ENCODE data around the gene GOLGA6C. TPM values are rescaled to one million over a fixed set of nuclear protein-coding genes. Genes with fewer than 3 reads are reported as not detected.

Gene GOLGA6C
- polyA plus RNA-seq, 3 donors, result not detected

DNA sequence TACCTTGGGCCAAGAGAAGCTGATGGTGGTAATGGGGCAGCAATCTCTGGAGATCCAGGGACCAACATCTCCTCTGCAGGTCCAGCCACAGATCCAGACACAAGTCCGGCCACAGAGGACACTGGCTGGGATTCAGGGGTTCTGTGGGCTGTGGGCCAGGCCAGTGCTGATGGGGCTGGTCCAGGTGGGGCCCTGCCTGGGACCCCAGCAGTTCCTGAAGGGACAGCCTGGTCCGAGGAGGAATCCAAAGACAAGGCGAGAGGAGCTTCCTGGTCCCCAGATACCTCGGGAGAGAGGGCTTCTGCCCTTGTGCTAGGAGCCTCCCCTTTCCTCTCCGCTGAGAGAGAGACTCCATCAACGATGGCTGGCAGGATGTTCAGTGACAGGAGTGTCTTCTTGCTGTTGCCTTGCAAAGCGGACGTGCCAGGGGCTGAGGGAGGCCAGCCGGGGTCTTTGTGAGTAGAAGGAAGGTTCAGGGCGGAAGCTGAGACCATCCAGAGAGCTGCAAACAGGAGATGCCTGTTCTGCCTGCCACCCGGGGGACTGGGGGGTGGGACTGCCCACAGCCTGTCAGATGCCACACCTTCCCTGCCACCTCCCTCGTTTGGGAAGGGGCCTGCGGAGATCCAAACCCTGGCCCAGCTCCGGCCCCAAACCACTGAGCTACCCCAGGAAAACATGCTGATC is 24.5 kb upstream of the GOLGA6C start:
- no peak overlapping the region for H3K9ac ChIP-seq (ENCODE audit: insufficient read depth, low read length, poor library complexity, severe bottlenecking)
- H3K36me3 ChIP-seq (replicated peaks in 1 of 2; ENCODE audit: control insufficient read depth in 1 of 2, insufficient read depth in 2 of 2, low read length in 2 of 2), result no peaks in the 10 kb centered on the region
- no peak overlapping the region for H2AFZ ChIP-seq (ENCODE audit: insufficient read depth, low read depth, low read length, poor library complexity, severe bottlenecking)
- Mint-ChIP-seq H3K36me3 (no peaks in the 10 kb centered on the region), H3K9me3 (peaks cover 0 to 3% (median 0%) of the 10 kb centered on the region in 7 donors), H3K27me3 (ENCODE audit: low read depth in 3 of 3) (peaks cover 8 to 19% (median 10%) of the 10 kb centered on the region in 3 donors), H3K4me3 (no peak overlapping the region), H3K27ac (no peak overlapping the region), H3K4me1 (no peaks in the 10 kb centered on the region)
- TF ChIP-seq, protein P1, sequence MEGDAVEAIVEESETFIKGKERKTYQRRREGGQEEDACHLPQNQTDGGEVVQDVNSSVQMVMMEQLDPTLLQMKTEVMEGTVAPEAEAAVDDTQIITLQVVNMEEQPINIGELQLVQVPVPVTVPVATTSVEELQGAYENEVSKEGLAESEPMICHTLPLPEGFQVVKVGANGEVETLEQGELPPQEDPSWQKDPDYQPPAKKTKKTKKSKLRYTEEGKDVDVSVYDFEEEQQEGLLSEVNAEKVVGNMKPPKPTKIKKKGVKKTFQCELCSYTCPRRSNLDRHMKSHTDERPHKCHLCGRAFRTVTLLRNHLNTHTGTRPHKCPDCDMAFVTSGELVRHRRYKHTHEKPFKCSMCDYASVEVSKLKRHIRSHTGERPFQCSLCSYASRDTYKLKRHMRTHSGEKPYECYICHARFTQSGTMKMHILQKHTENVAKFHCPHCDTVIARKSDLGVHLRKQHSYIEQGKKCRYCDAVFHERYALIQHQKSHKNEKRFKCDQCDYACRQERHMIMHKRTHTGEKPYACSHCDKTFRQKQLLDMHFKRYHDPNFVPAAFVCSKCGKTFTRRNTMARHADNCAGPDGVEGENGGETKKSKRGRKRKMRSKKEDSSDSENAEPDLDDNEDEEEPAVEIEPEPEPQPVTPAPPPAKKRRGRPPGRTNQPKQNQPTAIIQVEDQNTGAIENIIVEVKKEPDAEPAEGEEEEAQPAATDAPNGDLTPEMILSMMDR (IDR thresholded peaks at IDR 0.05), result no peak
- no peaks in the 10 kb centered on the region for H3K9me3 ChIP-seq (replicated peaks in 1 of 2; ENCODE audit: control insufficient read depth in 1 of 2, insufficient read depth in 1 of 2, low read length in 2 of 2)
- H3K27ac ChIP-seq (ENCODE audit: low read depth in 1 of 2, low read length in 2 of 2), result no peak overlapping the region
- H3K79me2 ChIP-seq (ENCODE audit: insufficient read depth, low read length), result no peaks in the 10 kb centered on the region
- 80% methylated on average over 10 of the region's 14 CpGs for WGBS (ENCODE audit: insufficient coverage)
- no peaks in the 10 kb centered on the region for H3K27me3 ChIP-seq (ENCODE audit: control insufficient read depth in 2 of 2, insufficient read depth in 2 of 2, low read length in 2 of 2)
- intact Hi-C loops (cut with micrococcal nuclease), result loop anchor here in 1 of 2 donors (10.0 kb wide), 1 partner anchor 71 kb away; no protein-coding TSS in a partner anchor
- no peak overlapping the region for H3K4me2 ChIP-seq (replicated peaks; ENCODE audit: extremely low read depth, low read length, poor library complexity, severe bottlenecking)
- no peaks in the 10 kb centered on the region for H4K20me1 ChIP-seq (ENCODE audit: insufficient read depth, low read length)
- H3K4me1 ChIP-seq (ENCODE audit: control insufficient read depth in 1 of 2, insufficient read depth in 2 of 2, low read length in 2 of 2), result no peaks in the 10 kb centered on the region
- DNase-seq, result no peak
- H3K4me3 ChIP-seq (replicated peaks in 1 of 3; ENCODE audit: low read depth in 2 of 3, low read length in 3 of 3), result no peak overlapping the region

DNA sequence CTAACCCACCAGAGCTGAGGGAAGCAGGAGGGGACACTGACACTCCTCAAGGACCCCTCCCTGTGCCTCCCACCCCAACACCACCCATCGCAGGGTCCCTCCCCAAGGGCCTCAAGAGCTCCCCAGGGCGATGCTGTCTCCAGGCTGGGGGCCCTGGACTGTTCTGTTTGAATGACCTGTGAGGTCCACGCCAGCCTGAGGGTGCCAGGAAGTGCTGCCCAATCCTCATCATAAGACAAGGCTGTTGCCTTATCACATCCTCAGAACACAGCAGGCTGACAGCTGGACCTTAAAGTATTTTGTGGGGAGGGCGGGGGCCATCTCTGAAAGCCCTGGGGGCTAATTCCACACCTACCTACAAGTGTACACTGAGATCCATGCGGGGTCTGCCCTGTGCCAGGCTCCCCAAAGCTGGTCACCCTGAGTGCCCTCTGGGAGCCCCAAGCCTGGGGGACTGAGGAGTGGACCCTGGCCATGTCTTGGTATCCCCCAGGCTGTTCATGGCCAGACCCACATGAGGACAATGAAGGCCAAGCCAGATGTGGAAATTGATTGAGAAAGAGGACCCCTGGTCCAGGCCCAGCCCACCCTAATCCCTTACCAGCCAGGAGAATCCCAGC is 23.8 kb upstream of the GOLGA6C start:
- Histone ChIP-seq H3K9ac (ENCODE audit: insufficient read depth, low read length, poor library complexity, severe bottlenecking) (no peak overlapping the region), H3K4me3 (replicated peaks in 1 of 3; ENCODE audit: low read depth in 2 of 3, low read length in 3 of 3) (no peak overlapping the region), H3K9me3 (replicated peaks in 1 of 2; ENCODE audit: control insufficient read depth in 1 of 2, insufficient read depth in 1 of 2, low read length in 2 of 2) (no peaks in the 10 kb centered on the region), H2AFZ (ENCODE audit: insufficient read depth, low read depth, low read length, poor library complexity, severe bottlenecking) (no peak overlapping the region), H3K4me1 (ENCODE audit: control insufficient read depth in 1 of 2, insufficient read depth in 2 of 2, low read length in 2 of 2) (no peaks in the 10 kb centered on the region), H4K20me1 (ENCODE audit: insufficient read depth, low read length) (no peaks in the 10 kb centered on the region), H3K4me2 (replicated peaks; ENCODE audit: extremely low read depth, low read length, poor library complexity, severe bottlenecking) (no peak overlapping the region), H3K36me3 (replicated peaks in 1 of 2; ENCODE audit: control insufficient read depth in 1 of 2, insufficient read depth in 2 of 2, low read length in 2 of 2) (no peaks in the 10 kb centered on the region), H3K27ac (ENCODE audit: low read depth in 1 of 2, low read length in 2 of 2) (no peak overlapping the region), H3K27me3 (ENCODE audit: control insufficient read depth in 2 of 2, insufficient read depth in 2 of 2, low read length in 2 of 2) (no peaks in the 10 kb centered on the region), H3K79me2 (ENCODE audit: insufficient read depth, low read length) (no peaks in the 10 kb centered on the region)
- no peak overlapping the region for H3K4me3 Mint-ChIP-seq
- H3K4me1 Mint-ChIP-seq, result no peaks in the 10 kb centered on the region
- peaks cover 0 to 3% (median 0%) of the 10 kb centered on the region in 7 donors for H3K9me3 Mint-ChIP-seq
- TF ChIP-seq, protein P1 (IDR thresholded peaks at IDR 0.05), result no peak
- H3K27me3 Mint-ChIP-seq (ENCODE audit: low read depth in 3 of 3), result peaks cover 10 to 19% (median 11%) of the 10 kb centered on the region in 3 donors
- no peaks in the 10 kb centered on the region for H3K36me3 Mint-ChIP-seq
- no peak overlapping the region for H3K27ac Mint-ChIP-seq
- intact Hi-C loops (cut with micrococcal nuclease), result loop anchor here in 1 of 2 donors (10.0 kb wide), 1 partner anchor 70 kb away; no protein-coding TSS in a partner anchor
- no peak for DNase-seq
- WGBS (ENCODE audit: insufficient coverage), result 100% methylated on average over 4 of the region's 5 CpGs

All from CD14-positive monocyte (primary cell).